Type B pancreatic cell (in vitro differentiated cells): Measurements from ENCODE around the gene BCL2L1. TPM values are rescaled to one million over a fixed set of nuclear protein-coding genes. Genes with fewer than 3 reads are reported as not detected.

Experiments used
- DNase-seq: peaks from one replicate; pipeline ENCODE4 v3.0.0; 2021; ENCODE audit warnings: mixed read lengths; ENCODE audit not compliant: unreplicated experiment; ENCODE audit errors: extremely low spot score
- H3K27ac Mint-ChIP-seq: 2 replicates; pipeline ENCODE4 v1.8.0; 2021; ENCODE audit warnings: mild to moderate bottlenecking, mixed read lengths
- H3K27me3 Mint-ChIP-seq: 2 replicates; pipeline ENCODE4 v1.8.0; 2021; ENCODE audit warnings: mixed read lengths
- H3K36me3 Mint-ChIP-seq: 2 replicates; pipeline ENCODE4 v1.8.0; 2021; ENCODE audit warnings: mixed read lengths
- H3K4me1 Mint-ChIP-seq: one replicate; pipeline ENCODE4 v1.8.0; 2021; ENCODE audit warnings: mixed read lengths; ENCODE audit not compliant: unreplicated experiment
- H3K4me3 Mint-ChIP-seq: 2 replicates; pipeline ENCODE4 v1.8.0; 2021; ENCODE audit warnings: mild to moderate bottlenecking, mixed read lengths
- H3K9me3 Mint-ChIP-seq: 2 replicates; pipeline ENCODE4 v1.8.0; 2021; ENCODE audit warnings: mixed read lengths
- CTCF ChIP-seq: fragments of 200-600 bp; sonication (generic); conservative IDR thresholded peaks from 2 replicates; pipeline ENCODE4 v1.5.0; 2021; ENCODE audit warnings: antibody characterized with exemption, mild to moderate bottlenecking
- total RNA-seq: library from RNA; stranded (reverse); gene quantifications from 2 replicates; pipeline ENCODE4 v1.2.1, GENCODE V29; 2021; ENCODE audit warnings: low replicate concordance

The BCL2L1 gene
- total RNA-seq, 1 donor from 2014 or later, result 142 TPM

DNA sequence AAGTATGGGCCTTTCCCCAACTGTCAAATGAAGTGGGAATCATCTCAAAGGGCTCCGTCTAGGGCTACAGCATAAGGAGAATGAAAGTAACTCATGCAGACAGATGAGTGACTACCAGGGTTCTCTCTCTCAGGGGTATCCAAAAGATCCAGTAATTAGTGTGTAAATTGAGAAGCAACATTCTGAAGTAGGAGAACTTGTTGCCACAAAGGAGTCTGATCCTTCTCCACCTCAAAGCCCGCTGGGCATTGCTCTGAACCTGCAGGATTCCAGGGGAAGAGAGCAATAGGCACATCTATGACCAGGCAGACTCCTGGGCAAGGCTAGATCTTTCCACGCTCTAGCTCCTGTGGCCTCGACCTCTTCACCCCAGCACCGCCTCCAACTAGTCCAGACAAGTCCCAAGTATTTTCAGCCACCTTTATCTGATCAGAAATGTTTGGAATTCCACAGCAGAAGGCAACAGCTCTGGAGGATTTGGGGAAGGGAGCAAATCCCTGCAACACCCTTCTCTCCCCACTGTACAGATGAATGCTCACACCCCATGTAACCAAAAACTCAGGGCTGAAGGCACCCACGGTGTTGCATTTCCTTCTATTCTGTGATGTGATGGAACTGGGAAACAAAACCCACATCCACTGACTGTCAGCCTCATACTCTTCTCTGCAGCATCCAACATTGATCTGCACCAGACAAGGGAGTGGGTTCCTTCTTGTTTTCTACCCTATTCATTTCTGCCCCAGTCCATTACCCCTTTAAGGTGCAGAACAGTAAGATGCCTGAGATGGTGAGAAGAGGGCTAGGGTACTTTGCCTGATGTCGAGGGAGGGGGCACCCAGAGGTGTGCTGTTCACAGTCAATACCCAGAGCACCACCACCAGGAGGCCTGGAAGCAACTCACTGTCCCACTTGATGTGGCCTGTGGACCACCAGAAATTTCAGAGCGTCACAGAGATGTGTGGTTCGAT, 44.0 kb downstream of the BCL2L1 start:
- TF ChIP-seq CTCF, result no peak
- DNase-seq, result no peak
- H3K27ac Mint-ChIP-seq, result peak overlapping the region; percentile 61
- H3K9me3 Mint-ChIP-seq, result no peaks in the 10 kb centered on the region
- H3K4me1 Mint-ChIP-seq, result peaks cover 64% of the 10 kb centered on the region
- peaks cover 32% of the 10 kb centered on the region for H3K36me3 Mint-ChIP-seq
- peak overlapping the region; percentile 40 for H3K4me3 Mint-ChIP-seq
- H3K27me3 Mint-ChIP-seq, result no peaks in the 10 kb centered on the region

GRCh38 chr20:31677553-31678260, 45.0 kb downstream of the BCL2L1 start:
- Mint-ChIP-seq H3K9me3 (no peaks in the 10 kb centered on the region), H3K4me3 (peak overlapping the region; percentile 23), H3K36me3 (peaks cover 27% of the 10 kb centered on the region), H3K27me3 (no peaks in the 10 kb centered on the region), H3K27ac (peak overlapping the region; percentile 61), H3K4me1 (peaks cover 58% of the 10 kb centered on the region)
- no peak for TF ChIP-seq CTCF
- DNase-seq, result no peak

GRCh38 chr20:31676609-31676989, 46.1 kb downstream of the BCL2L1 start:
- H3K27ac Mint-ChIP-seq, result peak overlapping the region; percentile 77
- no peak overlapping the region for H3K4me3 Mint-ChIP-seq
- H3K27me3 Mint-ChIP-seq, result no peaks in the 10 kb centered on the region
- peaks cover 32% of the 10 kb centered on the region for H3K36me3 Mint-ChIP-seq
- DNase-seq, result no peak
- peaks cover 58% of the 10 kb centered on the region for H3K4me1 Mint-ChIP-seq
- H3K9me3 Mint-ChIP-seq, result no peaks in the 10 kb centered on the region
- no peak for TF ChIP-seq CTCF

GRCh38 chr20:31675828-31676608, 46.6 kb downstream of the BCL2L1 start:
- peaks cover 36% of the 10 kb centered on the region for H3K36me3 Mint-ChIP-seq
- peaks cover 54% of the 10 kb centered on the region for H3K4me1 Mint-ChIP-seq
- H3K9me3 Mint-ChIP-seq, result no peaks in the 10 kb centered on the region
- no peak for DNase-seq
- no peak for TF ChIP-seq CTCF
- H3K27ac Mint-ChIP-seq, result peak overlapping the region; percentile 77
- H3K4me3 Mint-ChIP-seq, result no peak overlapping the region
- H3K27me3 Mint-ChIP-seq, result no peaks in the 10 kb centered on the region
